GM18526 (cell line): ENCODE measurements around the gene CPT1A.

Source experiments
- POLR2A ChIP-seq: IDR thresholded peaks from 3 replicates; pipeline ENCODE4 v1.6.1; 2011; ENCODE audit not compliant: insufficient read length; ENCODE audit errors: extremely low read depth

The CPT1A gene

GRCh38 chr11:68855205-68855981 is 13.7 kb upstream of the CPT1A start:
- no peak for TF ChIP-seq POLR2A

- no peak for TF ChIP-seq POLR2A
These were observed 12.7 kb upstream of the CPT1A start for GRCh38 chr11:68854273-68854958.

- no peak for TF ChIP-seq POLR2A
These were observed 10.9 kb upstream of the CPT1A start for GRCh38 chr11:68852628-68853027.

- no peak for TF ChIP-seq POLR2A
These were observed 6.7 kb upstream of the CPT1A start for GRCh38 chr11:68848429-68848828.

- no peak for TF ChIP-seq POLR2A
These were observed 5.7 kb upstream of the CPT1A start for GRCh38 chr11:68847395-68847794.

GRCh38 chr11:68845351-68846002 is 3.8 kb upstream of the CPT1A start:
- no peak for TF ChIP-seq POLR2A

- no peak for TF ChIP-seq POLR2A
These were observed 3.1 kb upstream of the CPT1A start for GRCh38 chr11:68844801-68845200.

GRCh38 chr11:68844376-68844775 is 2.7 kb upstream of the CPT1A start:
- TF ChIP-seq POLR2A = no peak

- no peak for TF ChIP-seq POLR2A
These were observed 2.1 kb upstream of the CPT1A start for GRCh38 chr11:68843703-68844312.

- TF ChIP-seq POLR2A = no peak
These were observed 1.4 kb upstream of the CPT1A start for GRCh38 chr11:68843052-68843561.

- TF ChIP-seq POLR2A = no peak
These were observed 823 bp upstream of the CPT1A start for GRCh38 chr11:68842427-68843051.

- TF ChIP-seq POLR2A = no peak
These were observed 759 bp downstream of the CPT1A start for GRCh38 chr11:68840661-68841653.

- TF ChIP-seq POLR2A = no peak
These were observed 1.6 kb downstream of the CPT1A start for GRCh38 chr11:68839911-68840641.
